VCaP (cell line): ENCODE measurements around the gene IFT74.
A peak's percentile ranks its signal among the peaks of the same experiment; 100 is the strongest.

Experiments
- H3K27ac ChIP-seq: fragments of 450-650 bp; 2 replicates; pipeline ENCODE4 v1.5.1; 2017
- TF ChIP-seq, protein P1 (sequence below): fragments of 450-650 bp; conservative IDR thresholded peaks from 2 replicates; pipeline ENCODE4 v1.5.1; 2017; ENCODE audit warnings: mild to moderate bottlenecking, moderate library complexity

Gene IFT74

DNA sequence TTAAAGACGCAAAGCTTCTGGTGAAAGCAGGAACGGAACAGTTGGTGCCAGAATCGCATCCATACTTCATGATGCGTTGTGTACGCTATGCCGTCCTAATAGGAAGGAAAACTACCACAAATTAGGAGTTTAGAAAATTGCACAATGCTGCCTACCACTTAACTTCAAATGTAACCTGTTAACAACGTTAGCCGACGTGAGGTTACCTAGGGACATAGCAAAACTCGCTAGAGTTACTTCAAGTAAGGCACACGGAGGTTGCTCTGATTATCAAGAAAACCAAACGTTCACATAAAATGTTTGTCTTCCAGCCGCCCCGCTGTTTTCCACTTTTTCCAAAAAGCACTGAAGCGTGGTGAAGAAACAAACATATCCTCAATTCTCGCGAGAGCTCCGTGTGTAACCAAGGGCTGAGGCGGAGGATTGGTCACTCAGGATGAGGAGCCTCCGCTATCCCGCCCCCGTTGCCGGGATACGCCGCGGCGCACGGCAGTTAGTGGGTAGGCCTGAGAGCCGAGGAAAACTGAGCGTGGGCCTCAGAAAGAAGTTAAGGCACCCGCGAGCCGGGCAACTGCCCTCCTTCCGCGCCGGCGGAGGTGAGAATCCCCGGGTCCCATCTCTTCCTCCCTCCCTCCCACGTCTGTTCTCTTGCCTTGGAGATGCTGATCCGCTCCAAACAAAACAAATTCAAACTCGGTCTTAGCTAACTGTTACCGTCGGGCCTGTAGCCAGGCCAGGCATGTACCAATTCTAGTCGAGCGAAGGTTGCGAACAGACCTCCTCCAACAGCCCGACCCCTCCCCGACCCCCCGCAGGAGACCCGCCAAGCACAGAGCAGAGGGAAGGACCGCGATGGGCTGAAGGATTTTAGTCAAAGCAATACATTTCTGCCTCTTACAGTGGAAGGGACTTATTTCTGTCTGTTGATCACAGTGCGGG, at the start of gene IFT74:
TSS of gene IFT74 (plus strand) at position 492 of the 939 bp plus-strand sequence. CDS start 5,556 bp downstream, outside the sequence.
- H3K27ac ChIP-seq: peak within 1 kb of the TSS; percentile 90
- TF ChIP-seq, protein P1, sequence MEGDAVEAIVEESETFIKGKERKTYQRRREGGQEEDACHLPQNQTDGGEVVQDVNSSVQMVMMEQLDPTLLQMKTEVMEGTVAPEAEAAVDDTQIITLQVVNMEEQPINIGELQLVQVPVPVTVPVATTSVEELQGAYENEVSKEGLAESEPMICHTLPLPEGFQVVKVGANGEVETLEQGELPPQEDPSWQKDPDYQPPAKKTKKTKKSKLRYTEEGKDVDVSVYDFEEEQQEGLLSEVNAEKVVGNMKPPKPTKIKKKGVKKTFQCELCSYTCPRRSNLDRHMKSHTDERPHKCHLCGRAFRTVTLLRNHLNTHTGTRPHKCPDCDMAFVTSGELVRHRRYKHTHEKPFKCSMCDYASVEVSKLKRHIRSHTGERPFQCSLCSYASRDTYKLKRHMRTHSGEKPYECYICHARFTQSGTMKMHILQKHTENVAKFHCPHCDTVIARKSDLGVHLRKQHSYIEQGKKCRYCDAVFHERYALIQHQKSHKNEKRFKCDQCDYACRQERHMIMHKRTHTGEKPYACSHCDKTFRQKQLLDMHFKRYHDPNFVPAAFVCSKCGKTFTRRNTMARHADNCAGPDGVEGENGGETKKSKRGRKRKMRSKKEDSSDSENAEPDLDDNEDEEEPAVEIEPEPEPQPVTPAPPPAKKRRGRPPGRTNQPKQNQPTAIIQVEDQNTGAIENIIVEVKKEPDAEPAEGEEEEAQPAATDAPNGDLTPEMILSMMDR: no peak

DNA sequence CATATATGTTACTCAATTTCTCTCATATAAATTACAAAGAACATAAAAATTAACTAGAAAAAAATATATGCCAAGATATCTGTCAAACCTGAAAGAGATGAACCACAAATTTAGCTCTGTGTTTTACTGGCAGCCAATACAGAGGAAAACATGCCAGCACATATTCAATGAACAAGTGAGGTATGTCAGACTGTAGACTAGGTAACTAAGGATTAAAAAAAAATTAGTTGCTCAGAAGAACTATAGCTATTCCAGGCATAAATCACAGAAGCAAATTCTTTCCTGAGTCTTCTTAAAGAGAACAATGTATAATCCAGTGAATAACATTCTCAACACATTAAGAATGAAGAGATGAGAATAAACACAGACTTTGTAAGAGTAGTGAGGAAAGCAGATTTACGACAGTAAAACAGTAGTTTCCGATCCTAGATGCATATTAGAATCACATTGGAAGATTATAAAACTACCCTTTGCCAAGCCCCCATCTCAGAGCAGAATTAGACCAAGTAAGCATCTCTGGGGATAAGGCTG, 43.0 kb upstream of the IFT74 start:
- no peak overlapping the region for H3K27ac ChIP-seq
- TF ChIP-seq, protein P1: no peak

DNA sequence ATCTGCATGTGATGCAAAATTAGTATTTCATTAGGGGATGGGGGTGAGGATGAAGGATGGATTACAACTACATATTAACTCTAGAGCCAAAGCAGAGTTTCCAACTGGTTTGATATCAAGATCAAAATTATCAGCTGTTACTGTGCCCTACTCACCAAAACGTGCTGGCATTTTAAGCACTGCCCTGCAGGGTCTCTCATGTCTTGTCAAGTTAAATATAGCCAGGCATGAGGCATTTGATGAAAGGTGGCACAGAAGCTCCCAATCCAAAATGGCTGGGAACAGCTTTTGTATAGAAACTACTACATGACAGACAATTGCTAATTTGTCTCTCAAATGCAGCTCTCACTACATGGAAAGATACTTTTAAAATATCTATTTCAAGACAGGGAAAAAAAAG, 36.5 kb upstream of the IFT74 start:
- TF ChIP-seq, protein P1: no peak
- H3K27ac ChIP-seq: no peak overlapping the region

DNA sequence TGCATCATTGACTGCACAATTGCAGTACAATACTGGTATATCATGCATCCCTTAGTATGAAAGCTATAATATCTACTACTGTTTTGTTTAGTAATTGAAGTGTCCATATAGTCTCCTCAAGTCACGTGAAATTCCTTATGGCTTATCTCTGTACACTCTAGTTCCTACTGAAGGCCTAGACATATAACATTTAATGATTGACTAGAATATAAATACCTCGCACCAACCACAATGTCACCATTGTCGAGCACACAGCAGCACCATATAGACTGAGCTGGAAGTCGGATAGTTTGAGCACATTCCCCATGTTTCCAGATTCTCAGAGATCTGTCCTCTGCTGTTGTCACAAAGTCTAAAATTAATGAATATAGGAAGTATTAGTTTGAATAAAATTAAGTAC, 30.6 kb upstream of the IFT74 start:
- H3K27ac ChIP-seq: no peak overlapping the region
- TF ChIP-seq, protein P1: no peak

DNA sequence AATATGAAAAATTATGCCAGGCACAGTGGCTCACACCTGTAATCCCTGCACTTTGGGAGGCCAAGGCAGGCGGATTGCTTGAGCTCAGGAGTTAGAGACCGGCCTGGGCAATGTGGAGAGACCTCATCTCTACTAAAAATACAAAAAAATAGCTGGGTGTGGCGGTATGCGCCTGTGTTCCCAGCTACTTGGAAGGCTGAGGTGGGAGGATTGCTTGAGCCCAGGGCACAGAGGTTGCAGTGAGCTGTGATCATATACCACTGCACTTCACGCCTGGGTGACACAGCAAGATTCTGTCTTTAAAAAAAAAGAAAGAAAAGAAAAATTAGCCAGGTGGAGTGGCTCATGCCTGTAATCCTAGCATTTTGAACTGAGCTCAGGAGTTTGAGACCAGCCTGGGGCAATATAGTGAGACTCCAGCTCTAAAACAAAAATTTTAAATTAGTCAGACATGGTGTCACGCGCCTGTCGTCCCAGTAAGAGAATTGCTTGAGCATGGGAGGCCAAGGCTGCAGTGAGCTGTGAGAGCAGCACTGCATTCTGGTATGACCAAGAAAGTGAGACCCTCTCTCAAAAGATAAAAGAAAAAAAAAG, 27.2 kb upstream of the IFT74 start:
- TF ChIP-seq, protein P1: no peak
- H3K27ac ChIP-seq: no peak overlapping the region

DNA sequence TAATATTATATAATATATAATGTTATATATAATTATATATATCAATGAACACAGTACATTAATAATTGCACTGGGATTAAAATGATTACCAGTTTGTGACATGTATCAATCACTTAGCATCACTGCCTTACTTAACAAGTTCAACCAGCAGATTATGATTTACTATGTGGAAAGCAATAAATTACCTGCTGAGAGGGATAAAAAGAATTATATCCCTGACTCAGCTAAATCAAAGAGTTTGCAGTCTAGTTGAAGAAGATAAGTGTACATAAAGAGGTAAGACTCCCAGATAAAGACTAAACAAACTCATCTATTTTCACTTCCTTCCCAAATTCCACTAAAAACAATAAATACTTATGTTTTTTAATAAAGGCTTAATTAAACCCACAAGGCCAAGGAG, 20.4 kb upstream of the IFT74 start:
- H3K27ac ChIP-seq: no peak overlapping the region
- TF ChIP-seq, protein P1: no peak

DNA sequence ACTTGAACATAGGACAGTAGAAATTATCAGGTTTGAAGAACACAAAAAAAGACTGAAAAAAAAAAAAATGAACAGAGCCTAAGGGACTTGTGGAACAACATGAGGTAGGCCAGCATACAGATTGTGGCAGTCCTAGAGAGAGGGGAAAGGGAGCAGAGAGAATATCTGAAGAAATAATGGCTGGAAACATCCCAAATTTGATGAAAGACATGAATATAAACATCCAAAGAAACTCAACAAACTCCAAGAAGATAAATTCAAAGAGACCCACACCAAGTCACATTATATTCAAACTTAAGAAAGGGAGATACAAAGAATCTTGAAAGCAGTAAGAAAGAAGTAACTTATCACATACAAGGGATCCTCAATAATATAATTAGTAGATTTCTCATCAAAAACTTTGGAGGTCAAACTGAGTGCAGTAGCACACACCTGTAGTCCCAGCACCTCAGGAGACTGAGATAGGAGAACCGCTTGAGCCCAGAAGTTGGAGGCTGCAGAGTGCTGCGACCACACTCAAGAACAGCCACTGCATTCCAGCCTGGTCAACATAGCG, 18.3 kb upstream of the IFT74 start:
- TF ChIP-seq, protein P1: no peak
- no peak overlapping the region for H3K27ac ChIP-seq
